GM19438 (cell line): ENCODE data around the gene CASP10.

Experiments used
- ATAC-seq: cut with Tn5 transposase; IDR thresholded peaks from one replicate; pipeline ENCODE4 v1.9.1; 2021; ENCODE audit warnings: low read depth; ENCODE audit not compliant: unreplicated experiment

The CASP10 gene

GRCh38 chr2:201257381-201257955 lies 74.5 kb downstream of the CASP10 start:
- peak; percentile 45 for ATAC-seq

GRCh38 chr2:201257956-201258665 lies 75.2 kb downstream of the CASP10 start:
- ATAC-seq: peak; percentile 66

GRCh38 chr2:201258666-201259615 lies 76.0 kb downstream of the CASP10 start:
- peak; percentile 14 for ATAC-seq

GRCh38 chr2:201260302-201260800 lies 77.4 kb downstream of the CASP10 start, which contains the start of gene CASP8:
Gene CASP8, plus strand, starts transcription at chr2:201260536. Its CDS starts 5,951 bp downstream, at chr2:201266487.
- ATAC-seq: no peak

DNA sequence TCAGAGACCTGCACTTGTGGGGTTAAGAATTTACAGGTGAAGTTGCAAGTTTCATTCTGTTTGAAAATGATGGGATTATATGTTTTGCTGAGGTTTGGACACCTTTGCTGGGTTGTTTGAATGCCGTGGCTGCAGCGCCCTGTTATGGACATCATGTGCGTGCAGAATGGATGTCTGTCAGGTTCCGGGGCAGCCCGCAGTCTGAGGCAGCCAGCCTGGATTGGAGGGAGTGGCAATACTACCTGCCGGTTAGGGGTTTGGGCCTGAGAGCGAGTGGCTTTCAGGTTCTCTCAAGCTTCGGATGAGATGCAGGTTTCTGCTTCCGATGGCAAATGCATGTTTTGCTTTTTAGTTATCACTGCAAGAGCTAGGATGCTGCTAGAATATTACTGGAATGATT lies 78.5 kb downstream of the CASP10 start:
- ATAC-seq: no peak

- no peak for ATAC-seq
Observed at GRCh38 chr2:201261906-201262305, 79.0 kb downstream of the CASP10 start.

DNA sequence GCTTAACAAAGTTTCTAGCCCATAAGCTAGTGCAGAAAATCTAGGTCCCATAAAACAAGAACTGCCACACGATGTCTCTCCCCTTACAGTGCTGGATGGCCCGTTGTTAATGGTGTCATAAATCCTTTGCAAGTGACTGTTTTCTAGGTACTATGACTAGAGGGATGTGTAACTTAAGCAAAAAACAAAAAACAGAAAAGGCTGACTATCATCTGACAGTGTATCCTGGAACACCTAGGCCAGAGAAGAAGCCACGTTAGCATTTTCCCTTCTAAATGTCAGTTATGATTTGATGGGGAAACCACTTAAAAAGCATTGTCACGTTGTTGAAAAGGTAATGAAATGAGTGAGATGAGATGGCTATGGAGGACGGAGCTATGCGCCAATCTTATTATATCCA lies 79.8 kb downstream of the CASP10 start:
- no peak for ATAC-seq

GRCh38 chr2:201263779-201264178 lies 80.8 kb downstream of the CASP10 start:
- no peak for ATAC-seq

- ATAC-seq: no peak
Observed at GRCh38 chr2:201264472-201265173, 81.7 kb downstream of the CASP10 start.

- ATAC-seq: no peak
Observed at GRCh38 chr2:201266629-201267028, 83.7 kb downstream of the CASP10 start.

DNA sequence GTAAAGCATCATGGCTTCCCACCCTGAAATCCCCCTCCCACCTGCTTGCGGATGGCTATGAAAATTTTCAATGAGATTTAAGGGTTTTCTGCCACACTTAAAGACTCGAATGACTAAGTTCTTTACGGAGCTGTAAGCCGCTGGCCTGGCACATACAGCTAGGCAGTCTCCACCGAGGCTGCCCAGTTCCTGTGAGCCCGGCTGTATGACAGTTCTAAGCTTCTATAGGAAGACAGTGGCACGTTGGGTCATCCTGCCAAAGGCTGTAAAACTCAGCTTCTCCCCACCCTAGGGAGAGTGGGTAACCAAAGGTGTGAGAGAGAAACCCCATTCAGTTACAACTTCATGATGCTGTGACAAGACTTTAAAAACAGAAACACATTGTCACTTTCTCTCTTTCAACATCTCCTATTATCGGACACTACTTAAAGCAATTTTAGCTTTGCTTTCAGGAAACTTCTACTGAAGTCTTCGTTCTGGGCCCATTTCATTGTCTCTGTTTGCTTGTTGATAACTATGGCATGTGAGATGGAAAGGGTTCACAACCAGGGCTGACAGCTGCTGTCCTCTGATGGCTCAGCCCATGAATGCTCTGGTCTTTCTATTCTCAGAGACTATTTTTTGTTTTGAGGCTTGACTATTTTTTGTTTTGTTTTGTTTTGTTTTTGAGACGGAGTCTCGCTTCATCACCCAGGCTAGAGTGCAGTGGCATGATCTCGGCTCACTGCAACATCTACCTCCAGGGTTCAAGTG lies 84.5 kb downstream of the CASP10 start:
- no peak for ATAC-seq

DNA sequence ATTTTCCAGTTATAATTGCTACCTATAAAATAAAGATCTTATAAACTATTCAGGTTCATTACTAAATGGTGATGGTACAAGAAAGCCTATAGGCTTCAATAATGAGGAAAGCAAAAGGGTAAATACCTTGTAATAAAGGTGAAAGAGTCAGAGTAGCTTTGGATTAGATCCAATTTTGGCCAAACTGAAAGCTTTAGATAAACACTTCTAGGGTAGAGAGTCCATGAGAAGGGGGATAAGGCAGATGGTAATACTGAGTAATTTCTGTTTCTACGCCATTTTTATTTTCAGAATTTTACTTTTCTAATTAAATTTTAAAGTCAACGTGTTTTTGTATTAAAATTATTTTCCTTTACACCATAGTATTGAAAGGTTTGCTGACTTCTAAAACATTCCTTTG lies 86.8 kb downstream of the CASP10 start:
- no peak for ATAC-seq

DNA sequence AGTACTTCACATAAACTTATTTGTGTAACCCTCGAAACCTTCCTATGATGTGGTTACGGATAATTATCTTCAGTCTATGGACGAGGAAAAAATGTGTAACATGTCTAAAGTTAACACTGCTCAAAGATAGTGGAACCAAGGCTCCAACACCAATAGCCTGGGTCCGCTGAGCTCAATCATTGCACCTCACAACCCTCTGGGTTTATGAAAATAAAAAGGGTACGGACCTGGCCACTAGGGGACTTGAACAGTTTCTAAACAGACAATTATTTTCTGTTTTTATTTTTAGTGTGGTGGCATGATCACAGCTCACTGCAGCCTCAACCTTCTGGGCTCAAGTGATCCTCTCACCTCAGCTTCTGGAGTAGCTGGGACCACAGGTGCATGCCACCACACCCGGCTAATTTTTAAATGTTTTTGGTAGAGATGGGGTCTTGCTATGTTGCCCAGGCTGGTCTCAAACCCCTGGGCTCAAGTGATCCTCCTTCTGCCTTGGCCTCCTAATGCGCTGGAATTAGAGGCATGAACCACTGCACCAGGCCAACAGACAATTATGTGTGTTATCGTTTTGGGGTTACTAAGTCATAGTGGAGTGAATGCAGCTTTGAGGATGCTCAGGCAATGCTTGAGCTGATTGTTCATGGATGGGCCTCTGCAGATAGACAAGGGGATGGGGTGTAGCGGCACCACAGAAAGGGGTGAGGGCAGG lies 87.5 kb downstream of the CASP10 start:
- no peak for ATAC-seq

DNA sequence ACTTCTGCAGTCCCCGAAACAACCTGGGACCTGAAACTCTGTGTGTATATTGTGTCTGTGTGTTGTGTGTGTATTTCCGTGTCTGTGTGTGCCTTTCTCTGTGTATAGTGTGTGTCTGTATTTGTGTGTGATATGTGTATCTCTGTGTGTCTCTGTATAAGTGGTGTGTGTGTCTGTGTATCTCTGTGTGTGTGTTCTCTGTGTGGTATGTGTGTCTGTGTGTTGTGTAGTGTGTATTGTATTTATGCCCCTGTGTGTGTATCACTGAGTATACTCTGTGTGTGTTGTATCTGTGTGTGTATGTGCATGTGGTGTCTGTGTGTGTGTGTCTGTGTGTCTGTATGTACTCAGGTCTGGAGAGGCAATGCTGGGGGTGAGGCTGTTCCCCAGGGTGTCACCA lies 89.0 kb downstream of the CASP10 start:
- no peak for ATAC-seq

DNA sequence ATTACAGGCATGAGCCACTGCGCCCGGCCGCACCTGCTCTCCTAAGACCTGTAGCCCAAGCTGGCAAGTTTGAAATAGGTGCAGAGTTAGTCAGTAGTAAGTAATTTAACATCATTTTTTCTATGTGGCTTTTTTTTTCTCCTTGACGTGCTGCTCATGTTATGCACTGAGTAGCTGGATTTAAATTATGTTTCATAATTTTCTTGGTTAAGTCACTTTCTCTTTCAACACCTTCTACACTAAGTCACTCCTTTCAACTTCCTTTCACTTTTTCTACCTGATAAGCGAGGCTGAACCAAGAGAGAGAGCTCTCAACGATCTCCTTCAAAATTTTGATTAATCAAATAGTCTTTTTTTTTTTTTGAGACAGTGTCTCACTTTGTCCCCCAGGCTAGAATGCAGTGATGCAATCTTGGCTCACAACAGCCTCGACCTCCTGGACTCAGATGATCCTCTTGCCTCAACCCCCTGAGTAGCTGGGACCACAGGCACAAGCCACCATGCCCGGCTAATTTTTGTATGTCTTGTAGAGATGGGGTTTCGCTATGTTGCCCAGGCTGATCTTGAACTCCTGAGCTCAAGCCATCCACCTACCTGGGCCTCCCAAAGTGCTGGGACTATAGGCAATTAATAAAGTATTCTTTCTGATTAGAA lies 90.5 kb downstream of the CASP10 start:
- ATAC-seq: no peak

DNA sequence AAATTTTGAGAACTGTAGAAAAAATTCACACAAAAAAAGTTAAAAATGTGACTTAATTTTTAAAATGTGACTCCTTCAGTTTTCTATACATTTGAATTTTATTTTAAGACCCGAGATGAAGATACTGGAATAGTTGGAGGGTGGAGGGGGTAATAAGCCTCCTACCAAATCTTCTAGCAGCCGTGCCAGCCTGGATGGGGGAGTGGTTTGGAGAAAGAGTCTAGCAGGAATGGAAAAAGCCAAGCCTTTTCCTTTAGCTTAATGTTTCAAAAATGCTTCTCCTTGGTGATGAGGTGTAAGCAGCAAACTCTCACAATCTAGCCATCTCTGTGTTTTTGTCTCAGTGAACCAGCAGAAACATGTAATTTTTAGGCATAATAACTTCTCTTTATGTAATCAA lies 92.1 kb downstream of the CASP10 start:
- no peak for ATAC-seq

- no peak for ATAC-seq
Observed at GRCh38 chr2:201275990-201276389, 93.0 kb downstream of the CASP10 start.

- ATAC-seq: no peak
Observed at GRCh38 chr2:201276511-201276910, 93.6 kb downstream of the CASP10 start.
